Colonic mucosa (tissue), 4 donors: ENCODE measurements around the gene RUNX2. TPM values are rescaled to one million over a fixed set of nuclear protein-coding genes. Genes with fewer than 3 reads are reported as not detected.

Experiments
- DNase-seq: peaks from one replicate; pipeline ENCODE4 v3.0.0-alpha.2; 2020
- H3K27ac ChIP-seq: fragments of 200-600 bp; one replicate; pipeline ENCODE4 v1.8.0; 2021
- H3K27me3 ChIP-seq: fragments of 200-600 bp; one replicate; pipeline ENCODE4 v1.8.0; 2021
- H3K36me3 ChIP-seq: fragments of 200-600 bp; one replicate; pipeline ENCODE4 v1.8.0; 2021
- H3K4me1 ChIP-seq: fragments of 200-600 bp; one replicate; pipeline ENCODE4 v1.8.0; 2021; ENCODE audit warnings: mild to moderate bottlenecking
- H3K4me3 ChIP-seq: fragments of 200-600 bp; one replicate; pipeline ENCODE4 v1.8.0; 2021
- H3K9ac ChIP-seq, 2 donors: one replicate each; pipeline ENCODE4 v1.7.0; 2013; ENCODE audit warnings: control low read depth in 2 of 2, low read depth in 2 of 2, low read length in 2 of 2
- H3K9me3 ChIP-seq: fragments of 200-600 bp; one replicate; pipeline ENCODE4 v1.8.0; 2021
- CTCF ChIP-seq: fragments of 200-600 bp; IDR thresholded peaks from one replicate; pipeline ENCODE4 v1.8.0; 2022; ENCODE audit warnings: antibody characterized with exemption, mild to moderate bottlenecking
- intact Hi-C: fragments of 100-400 bp; cut with DNase I; formaldehyde crosslinking; loops from one replicate; pipeline ENCODE4 v1.14.1; 2022
- total RNA-seq, 2 donors: library from RNA; stranded (reverse); fragmentation: NEBNext Ultra II Directional in 1 of 2; extraction: Animal tissue kit (Norgen Biotek cat#: 25700) in 1 of 2; gene quantifications; one replicate each; pipeline ENCODE4 v1.2.1, GENCODE V29; 2021
- donor health status: healthy.
- donor health status: DM: no; HTN: no; CAD: no.
- donor health status: DM: no; HTN: no; CAD: no.

RUNX2 gene
- total RNA-seq, 2 donors from 2014 or later, result 1.7 to 2.6 TPM

DNA sequence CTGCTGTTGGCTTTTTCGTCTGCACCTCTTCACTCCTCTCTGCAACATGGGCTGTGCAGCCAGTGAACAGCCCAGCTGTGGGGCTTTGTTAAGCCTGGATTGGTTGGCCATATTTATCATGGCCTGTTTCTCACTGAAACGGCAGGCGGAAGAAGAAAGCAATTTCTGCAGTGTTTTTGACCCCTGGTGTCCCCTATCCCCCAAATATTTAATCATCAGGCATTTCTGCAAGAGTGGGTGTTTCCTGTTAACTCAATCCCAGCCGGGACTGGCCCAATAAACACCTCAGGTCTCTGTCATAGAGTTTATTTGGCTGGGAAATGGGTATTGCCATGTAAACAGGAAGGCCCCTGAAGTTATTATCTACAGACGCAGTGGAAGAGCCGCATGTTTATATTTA is 224.4 kb downstream of the RUNX2 start:
- TF ChIP-seq CTCF, result no peak
- H3K4me3 ChIP-seq, result no peak overlapping the region
- no peak for DNase-seq
- H3K36me3 ChIP-seq, result no peaks in the 10 kb centered on the region
- H3K9me3 ChIP-seq, result no peaks in the 10 kb centered on the region
- no peak overlapping the region for H3K9ac ChIP-seq
- no peaks in the 10 kb centered on the region for H3K4me1 ChIP-seq
- intact Hi-C loops, result no loop called here
- H3K27ac ChIP-seq, result no peak overlapping the region
- H3K27me3 ChIP-seq, result no peaks in the 10 kb centered on the region

DNA sequence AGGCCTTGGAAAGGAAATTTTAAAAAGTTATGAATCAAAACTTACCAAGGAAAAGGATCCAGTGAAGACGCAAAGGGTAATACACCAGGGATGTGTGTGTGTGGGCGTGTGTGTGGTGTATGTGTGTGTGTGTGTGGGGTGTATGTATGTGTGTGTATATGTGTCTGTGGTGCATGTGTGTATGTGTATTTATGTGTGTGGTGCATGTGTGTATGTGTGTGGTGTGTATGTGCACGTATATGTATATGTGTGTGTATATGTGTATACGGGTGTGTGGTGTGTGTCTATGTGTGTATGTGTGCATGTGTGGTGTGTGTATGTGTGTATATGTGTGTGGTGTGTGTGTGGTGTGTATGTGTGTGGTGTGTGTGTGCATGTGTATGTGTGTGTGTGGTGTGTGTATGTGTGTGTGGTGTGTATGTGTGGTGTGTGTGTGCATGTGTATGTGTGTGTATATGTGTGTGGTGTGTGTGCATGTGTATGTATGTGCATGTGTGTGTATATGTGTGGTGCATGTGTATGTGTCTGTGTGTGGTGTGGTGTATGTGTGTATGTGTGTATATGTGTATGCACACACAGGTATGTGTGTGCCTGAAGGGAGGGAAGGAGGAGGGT is 225.7 kb downstream of the RUNX2 start:
- no peak overlapping the region for H3K27ac ChIP-seq
- no peak overlapping the region for H3K4me3 ChIP-seq
- no peaks in the 10 kb centered on the region for H3K36me3 ChIP-seq
- TF ChIP-seq CTCF, result no peak
- no peak for DNase-seq
- no peaks in the 10 kb centered on the region for H3K27me3 ChIP-seq
- no peaks in the 10 kb centered on the region for H3K4me1 ChIP-seq
- H3K9ac ChIP-seq, result no peak overlapping the region
- H3K9me3 ChIP-seq, result no peaks in the 10 kb centered on the region
- intact Hi-C loops, result no loop called here

DNA sequence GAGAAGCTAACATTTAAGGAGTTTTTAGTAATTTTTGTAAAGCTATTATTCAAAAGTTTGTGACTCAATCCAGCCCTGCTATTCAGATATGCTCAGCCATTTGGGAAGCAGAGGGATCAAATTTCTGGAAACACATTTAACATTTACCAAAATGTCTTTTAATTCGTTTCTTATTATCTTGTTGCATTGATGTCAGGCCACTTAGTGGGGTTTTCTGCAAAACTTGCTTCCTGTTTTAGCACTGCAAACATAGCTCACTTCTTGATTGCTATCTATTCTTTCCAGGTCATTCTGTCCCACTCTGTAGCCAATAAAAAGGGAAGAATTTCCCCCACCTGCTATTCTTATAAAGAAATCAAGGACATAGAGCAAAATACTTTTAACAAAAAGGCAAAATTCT is 226.5 kb downstream of the RUNX2 start:
- no peak for DNase-seq
- intact Hi-C loops, result no loop called here

GRCh38 chr6:45555981-45556771 is 228.0 kb downstream of the RUNX2 start:
- Histone ChIP-seq H3K27ac (peak overlapping the region; percentile 32), H3K27me3 (no peaks in the 10 kb centered on the region), H3K4me1 (no peaks in the 10 kb centered on the region), H3K4me3 (peak overlapping the region; percentile 12), H3K9ac (peak overlapping the region in 1 of 2 donors; percentile 8), H3K9me3 (no peaks in the 10 kb centered on the region), H3K36me3 (no peaks in the 10 kb centered on the region)
- intact Hi-C loops, result no loop called here
- no peak for DNase-seq
- TF ChIP-seq CTCF, result no peak

More for the DNA sequence above, 226.5 kb downstream of the RUNX2 start:
- Histone ChIP-seq H3K36me3 (no peaks in the 10 kb centered on the region), H3K27ac (no peak overlapping the region), H3K9me3 (no peaks in the 10 kb centered on the region), H3K4me3 (no peak overlapping the region), H3K9ac (no peak overlapping the region), H3K4me1 (no peaks in the 10 kb centered on the region), H3K27me3 (no peaks in the 10 kb centered on the region)
- TF ChIP-seq CTCF, result no peak

DNA sequence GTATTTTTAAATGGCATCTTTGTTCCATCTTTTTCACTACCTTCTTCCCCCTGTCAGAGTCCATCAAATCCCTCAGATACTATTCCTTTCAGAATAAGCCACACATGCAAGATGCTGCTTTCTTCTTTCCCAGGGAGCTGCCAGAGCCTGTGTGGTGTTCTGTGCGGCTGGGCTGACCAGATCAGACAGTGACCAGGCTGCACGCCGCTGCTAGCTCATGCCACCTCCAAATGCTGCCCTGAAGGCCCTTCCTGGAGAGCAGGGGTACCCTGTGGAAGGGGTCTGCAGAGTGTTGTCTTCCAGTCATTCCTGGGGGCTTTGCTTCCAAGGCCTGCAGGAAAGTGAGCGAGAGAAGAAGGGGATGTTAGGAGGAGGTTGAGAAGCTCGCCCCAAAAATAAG is 228.7 kb downstream of the RUNX2 start:
- Histone ChIP-seq H3K36me3 (no peaks in the 10 kb centered on the region), H3K27ac (no peak overlapping the region), H3K4me1 (no peaks in the 10 kb centered on the region), H3K27me3 (no peaks in the 10 kb centered on the region), H3K9me3 (no peaks in the 10 kb centered on the region), H3K4me3 (no peak overlapping the region), H3K9ac (no peak overlapping the region)
- DNase-seq, result no peak
- TF ChIP-seq CTCF, result no peak
- intact Hi-C loops, result no loop called here
